Activated naive CD8-positive, alpha-beta T cell (primary cell): ENCODE data around the gene SLC3A2.
"Not testable (repeated sequence)": the region's sequence is repeated elsewhere in the genome, so short reads cannot be mapped to it uniquely, and the experiment has no call there.

Experiments
- H3K27ac Mint-ChIP-seq: one replicate; pipeline ENCODE4 v1.8.0; 2021; ENCODE audit warnings: mixed read lengths
- H3K27me3 Mint-ChIP-seq: one replicate; pipeline ENCODE4 v1.8.0; 2021; ENCODE audit warnings: mixed read lengths
- H3K36me3 Mint-ChIP-seq: one replicate; pipeline ENCODE4 v1.8.0; 2021; ENCODE audit warnings: mixed read lengths
- H3K4me1 Mint-ChIP-seq: one replicate; pipeline ENCODE4 v1.8.0; 2021; ENCODE audit warnings: low read depth, mixed read lengths
- H3K4me3 Mint-ChIP-seq: one replicate; pipeline ENCODE4 v1.8.0; 2021; ENCODE audit warnings: mild to moderate bottlenecking, mixed read lengths
- H3K9me3 Mint-ChIP-seq: one replicate; pipeline ENCODE4 v1.8.0; 2021; ENCODE audit warnings: low read depth, mixed read lengths

The SLC3A2 gene

GRCh38 chr11:62859281-62859703 lies 21.4 kb upstream of the SLC3A2 start:
- not testable (repeated sequence) for H3K9me3 Mint-ChIP-seq, H3K27me3 Mint-ChIP-seq, H3K27ac Mint-ChIP-seq, H3K4me3 Mint-ChIP-seq
- H3K4me1 Mint-ChIP-seq = peaks cover 23% of the 10 kb centered on the region
- H3K36me3 Mint-ChIP-seq = peaks cover 16% of the 10 kb centered on the region

- no peak overlapping the region for H3K27ac Mint-ChIP-seq
These were observed 19.7 kb upstream of the SLC3A2 start for GRCh38 chr11:62860835-62861563.

GRCh38 chr11:62861564-62862192 lies 19.0 kb upstream of the SLC3A2 start:
- not testable (repeated sequence) for H3K27ac Mint-ChIP-seq, H3K4me3 Mint-ChIP-seq, H3K36me3 Mint-ChIP-seq

More at GRCh38 chr11:62860835-62861563, 19.7 kb upstream of the SLC3A2 start:
- H3K4me1 Mint-ChIP-seq = peaks cover 19% of the 10 kb centered on the region
- H3K9me3 Mint-ChIP-seq = no peaks in the 10 kb centered on the region
- H3K27me3 Mint-ChIP-seq = no peaks in the 10 kb centered on the region
- no peak overlapping the region for H3K4me3 Mint-ChIP-seq
- H3K36me3 Mint-ChIP-seq = peaks cover 2% of the 10 kb centered on the region

GRCh38 chr11:62863687-62864335 lies 16.9 kb upstream of the SLC3A2 start:
- Mint-ChIP-seq H3K27me3 (no peaks in the 10 kb centered on the region), H3K9me3 (no peaks in the 10 kb centered on the region), H3K4me1 (peaks cover 6% of the 10 kb centered on the region), H3K4me3 (no peak overlapping the region), H3K36me3 (no peaks in the 10 kb centered on the region), H3K27ac (no peak overlapping the region)

More at GRCh38 chr11:62861564-62862192, 19.0 kb upstream of the SLC3A2 start:
- H3K4me1 Mint-ChIP-seq = peaks cover 18% of the 10 kb centered on the region
- H3K9me3 Mint-ChIP-seq, H3K27me3 Mint-ChIP-seq: not testable (repeated sequence)

- Mint-ChIP-seq H3K9me3 (no peaks in the 10 kb centered on the region), H3K27ac (no peak overlapping the region), H3K4me1 (peaks cover 6% of the 10 kb centered on the region), H3K36me3 (no peaks in the 10 kb centered on the region), H3K27me3 (no peaks in the 10 kb centered on the region), H3K4me3 (no peak overlapping the region)
These were observed 15.1 kb upstream of the SLC3A2 start for GRCh38 chr11:62865635-62866034.

GRCh38 chr11:62874851-62875250 lies 5.8 kb upstream of the SLC3A2 start:
- no peak overlapping the region for H3K27ac Mint-ChIP-seq
- no peak overlapping the region for H3K4me3 Mint-ChIP-seq

GRCh38 chr11:62875698-62876478 lies 4.8 kb upstream of the SLC3A2 start:
- H3K27ac Mint-ChIP-seq = no peak overlapping the region
- H3K4me1 Mint-ChIP-seq = peaks cover 12% of the 10 kb centered on the region
- no peaks in the 10 kb centered on the region for H3K27me3 Mint-ChIP-seq
- no peaks in the 10 kb centered on the region for H3K9me3 Mint-ChIP-seq
- H3K36me3 Mint-ChIP-seq = peaks cover 7% of the 10 kb centered on the region
- no peak overlapping the region for H3K4me3 Mint-ChIP-seq

More at GRCh38 chr11:62874851-62875250, 5.8 kb upstream of the SLC3A2 start:
- Mint-ChIP-seq H3K27me3 (no peaks in the 10 kb centered on the region), H3K9me3 (no peaks in the 10 kb centered on the region), H3K4me1 (peaks cover 5% of the 10 kb centered on the region), H3K36me3 (peaks cover 5% of the 10 kb centered on the region)

- H3K27ac Mint-ChIP-seq = no peak overlapping the region
- H3K9me3 Mint-ChIP-seq = no peaks in the 10 kb centered on the region
- no peak overlapping the region for H3K4me3 Mint-ChIP-seq
- peaks cover 9% of the 10 kb centered on the region for H3K36me3 Mint-ChIP-seq
- H3K27me3 Mint-ChIP-seq = no peaks in the 10 kb centered on the region
- H3K4me1 Mint-ChIP-seq = peaks cover 12% of the 10 kb centered on the region
These were observed 4.0 kb upstream of the SLC3A2 start for GRCh38 chr11:62876712-62877111.

- peaks cover 32% of the 10 kb centered on the region for H3K4me1 Mint-ChIP-seq
- peak overlapping the region; percentile 100 for H3K4me3 Mint-ChIP-seq
- H3K27ac Mint-ChIP-seq = peak overlapping the region; percentile 100
- H3K9me3 Mint-ChIP-seq = no peaks in the 10 kb centered on the region
- peaks cover 28% of the 10 kb centered on the region for H3K36me3 Mint-ChIP-seq
- no peaks in the 10 kb centered on the region for H3K27me3 Mint-ChIP-seq
These were observed 1.3 kb upstream of the SLC3A2 start for GRCh38 chr11:62879235-62879978.

- H3K27ac Mint-ChIP-seq = peak overlapping the region; percentile 100
- peaks cover 38% of the 10 kb centered on the region for H3K4me1 Mint-ChIP-seq
- peaks cover 28% of the 10 kb centered on the region for H3K36me3 Mint-ChIP-seq
- no peaks in the 10 kb centered on the region for H3K9me3 Mint-ChIP-seq
- H3K27me3 Mint-ChIP-seq = no peaks in the 10 kb centered on the region
- H3K4me3 Mint-ChIP-seq = peak overlapping the region; percentile 100
These were observed 379 bp upstream of the SLC3A2 start for GRCh38 chr11:62880231-62880802.

- H3K27me3 Mint-ChIP-seq = no peaks in the 10 kb centered on the region
- H3K36me3 Mint-ChIP-seq = peaks cover 30% of the 10 kb centered on the region
- H3K9me3 Mint-ChIP-seq = no peaks in the 10 kb centered on the region
- peaks cover 44% of the 10 kb centered on the region for H3K4me1 Mint-ChIP-seq
- peak overlapping the region; percentile 100 for H3K4me3 Mint-ChIP-seq
- H3K27ac Mint-ChIP-seq = peak overlapping the region; percentile 100
These were observed 1.1 kb downstream of the SLC3A2 start for GRCh38 chr11:62881579-62882430.

GRCh38 chr11:62882431-62882749 lies 1.7 kb downstream of the SLC3A2 start:
- Mint-ChIP-seq H3K4me1 (peaks cover 44% of the 10 kb centered on the region), H3K36me3 (peaks cover 28% of the 10 kb centered on the region)

GRCh38 chr11:62882788-62883501 lies 2.2 kb downstream of the SLC3A2 start:
- H3K4me3 Mint-ChIP-seq = peak overlapping the region; percentile 100
- peak overlapping the region; percentile 100 for H3K27ac Mint-ChIP-seq
- H3K27me3 Mint-ChIP-seq = no peaks in the 10 kb centered on the region
- peaks cover 44% of the 10 kb centered on the region for H3K4me1 Mint-ChIP-seq
- H3K36me3 Mint-ChIP-seq = peaks cover 25% of the 10 kb centered on the region
- no peaks in the 10 kb centered on the region for H3K9me3 Mint-ChIP-seq

More at GRCh38 chr11:62882431-62882749, 1.7 kb downstream of the SLC3A2 start:
- peak overlapping the region; percentile 100 for H3K27ac Mint-ChIP-seq
- H3K4me3 Mint-ChIP-seq = peak overlapping the region; percentile 100
- no peaks in the 10 kb centered on the region for H3K9me3 Mint-ChIP-seq
- H3K27me3 Mint-ChIP-seq = no peaks in the 10 kb centered on the region
